NOMO-1 treated with DMSO at 0.1 percent for 48 hours (cell line): ENCODE measurements around the gene MROH2A.

ENCODE experiments used
- DNase-seq: peaks from one replicate; lab custom pipeline; 2025; ENCODE audit not compliant: unreplicated experiment; lab: John Stamatoyannopoulos, UW

Gene MROH2A

DNA sequence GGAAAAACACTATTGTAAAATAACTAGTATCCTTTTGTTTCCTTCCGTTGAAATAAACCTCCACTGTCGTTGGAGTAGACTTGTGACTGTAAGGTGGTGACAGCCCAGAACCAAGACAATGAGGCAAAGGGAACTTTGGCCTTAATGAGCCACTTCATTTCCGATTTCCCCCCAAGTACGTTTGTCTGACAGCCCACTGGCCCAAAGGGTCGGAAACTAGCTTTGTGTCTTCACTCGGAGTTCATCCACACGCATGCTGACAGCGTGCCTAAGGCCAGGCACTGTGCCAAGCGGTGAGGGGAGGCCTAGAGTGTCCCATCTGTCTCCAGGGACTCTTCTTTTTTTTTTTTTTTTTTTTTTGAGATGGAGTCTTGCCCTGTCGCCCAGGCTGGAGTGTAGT lies 55.2 kb downstream of the MROH2A start:
- DNase-seq = no peak

DNA sequence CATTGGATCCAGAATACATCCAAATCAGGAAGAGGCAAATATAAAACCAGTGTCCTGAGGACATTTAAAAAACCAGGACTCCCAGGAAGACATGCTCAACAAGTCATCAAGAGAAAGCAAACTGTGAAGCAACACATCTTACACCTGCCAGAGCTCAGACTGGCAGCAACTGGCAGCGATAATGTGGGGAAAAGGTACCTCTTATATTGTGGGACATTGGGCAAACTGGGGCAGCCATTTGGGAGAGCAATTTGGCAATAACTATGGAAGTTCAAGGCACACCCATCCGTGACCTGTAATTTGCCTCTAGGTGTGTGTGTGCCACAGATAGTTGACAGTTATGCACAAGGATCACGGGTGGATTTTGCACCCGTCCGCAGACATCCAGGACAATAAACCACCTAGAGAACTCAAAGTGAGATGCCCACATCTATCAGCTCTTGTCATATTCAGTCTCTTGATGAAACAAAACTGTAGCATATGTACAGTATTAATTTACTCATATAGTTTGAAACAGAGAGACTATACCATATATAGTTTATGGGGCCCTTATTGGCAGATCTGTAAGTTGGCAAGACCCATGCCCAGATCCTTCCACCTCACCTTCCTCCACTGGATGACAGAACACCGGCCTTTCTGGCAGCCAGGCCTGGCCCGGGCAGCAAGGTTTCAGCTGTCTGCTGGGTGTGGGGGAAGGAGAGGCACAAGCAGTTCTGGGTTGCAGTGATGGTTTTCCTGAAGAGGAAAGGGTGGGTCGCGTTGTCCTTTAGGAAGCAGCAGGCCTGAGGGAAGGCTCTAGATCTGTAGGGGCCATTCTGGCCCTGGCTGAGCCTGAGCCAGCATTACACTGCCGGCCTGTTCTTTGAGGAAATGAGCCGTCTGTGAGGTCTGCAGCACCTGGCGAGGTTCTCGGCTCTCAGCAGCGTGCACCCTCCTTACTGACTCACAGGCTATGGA lies 57.4 kb downstream of the MROH2A start:
- no peak for DNase-seq

DNA sequence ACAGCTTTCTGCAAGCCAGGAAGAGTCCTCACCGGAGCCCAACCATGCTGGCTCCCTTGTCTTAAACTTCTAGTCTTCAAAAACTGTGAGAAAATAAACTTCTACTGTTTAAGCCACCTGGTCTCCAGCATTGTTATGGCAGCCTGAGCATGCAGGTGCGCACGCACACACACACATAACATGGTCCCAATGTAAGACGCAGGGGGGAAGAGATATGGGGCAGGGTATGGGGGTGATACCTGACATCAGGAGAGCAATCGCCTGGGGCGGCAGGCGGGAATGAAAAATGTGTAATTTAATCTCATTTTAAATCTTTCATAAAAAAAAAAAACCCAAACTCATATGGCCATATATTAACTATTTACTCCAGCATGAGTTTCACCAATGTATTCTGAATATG lies 58.2 kb downstream of the MROH2A start:
- DNase-seq = no peak

DNA sequence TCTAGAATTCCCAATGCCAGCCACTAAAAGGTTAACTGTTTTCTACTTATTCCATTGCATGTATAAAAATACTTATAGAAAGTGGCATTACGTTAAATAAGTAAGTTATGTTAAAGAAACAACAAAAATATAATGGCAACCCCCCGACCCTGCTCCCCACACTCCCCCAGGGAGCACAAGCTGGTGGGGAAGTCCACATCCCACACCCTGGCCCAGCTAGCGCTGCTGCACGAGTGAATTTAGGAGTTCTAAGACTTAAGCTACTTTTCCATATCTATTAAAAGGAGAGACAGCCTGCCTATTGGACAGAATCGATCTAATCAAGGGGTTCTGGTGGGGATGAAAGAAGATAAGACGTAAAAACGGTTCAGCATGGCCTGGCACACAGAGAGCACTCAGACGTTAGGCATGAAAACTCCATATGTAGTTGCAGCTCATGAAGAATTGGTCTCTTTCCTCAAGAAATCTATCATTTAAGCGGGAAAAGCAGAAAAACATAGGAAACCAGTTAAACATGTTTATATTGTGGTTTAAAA lies 59.6 kb downstream of the MROH2A start:
- DNase-seq = no peak

DNA sequence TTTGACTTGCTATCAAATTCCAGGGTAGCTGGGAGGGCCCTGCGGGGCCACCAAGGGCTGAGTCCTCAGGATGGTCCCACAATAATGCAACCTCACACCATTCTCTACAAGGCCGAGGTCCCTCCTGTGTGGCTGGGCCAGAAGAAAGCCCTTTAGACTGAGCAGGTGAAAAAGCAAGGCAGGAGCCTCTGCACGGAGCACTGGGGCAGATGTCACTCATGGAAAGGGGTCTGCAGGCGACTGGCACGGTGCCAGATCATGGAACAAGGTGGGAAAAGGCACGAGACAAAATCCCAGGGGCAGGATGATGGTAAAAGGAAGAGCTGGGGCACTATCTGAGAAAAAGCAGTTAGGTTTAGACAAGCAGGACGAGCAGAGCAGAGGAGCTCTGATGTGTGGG lies 60.1 kb downstream of the MROH2A start:
- DNase-seq = no peak

DNA sequence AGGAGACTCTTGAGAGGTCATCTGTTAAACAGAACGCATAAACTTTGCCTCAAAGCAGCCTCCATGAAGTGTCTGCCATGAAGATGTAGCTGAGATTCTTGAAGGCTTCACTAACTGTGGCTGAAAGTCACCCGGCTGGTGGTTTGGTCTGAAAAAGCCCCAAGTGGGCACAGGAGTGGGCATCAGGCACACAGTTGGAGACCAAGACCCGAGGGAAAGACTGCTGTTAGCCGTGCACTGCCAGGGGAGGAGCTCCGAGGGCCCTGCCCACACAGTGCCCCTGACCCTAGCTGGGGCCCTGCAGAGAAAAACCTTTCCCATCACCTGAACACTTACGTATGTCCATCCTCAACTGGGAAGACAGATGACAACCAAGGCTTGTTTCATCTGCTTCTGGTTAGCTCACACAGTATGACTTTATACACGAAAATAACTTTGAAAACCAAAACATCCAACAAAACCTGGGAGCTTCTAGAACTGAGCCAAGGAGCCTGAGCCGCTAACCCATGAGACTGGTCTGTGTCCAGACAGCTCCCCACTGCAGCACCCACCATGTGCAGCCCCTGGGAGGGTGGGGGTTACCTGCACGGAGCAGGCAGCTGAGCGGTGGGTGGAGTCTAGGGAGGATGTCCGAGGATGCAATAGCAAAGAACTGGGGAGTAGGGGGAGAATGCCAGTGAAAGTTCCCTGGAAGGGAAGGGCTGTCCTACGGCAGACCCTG lies 60.8 kb downstream of the MROH2A start:
- DNase-seq = no peak

DNA sequence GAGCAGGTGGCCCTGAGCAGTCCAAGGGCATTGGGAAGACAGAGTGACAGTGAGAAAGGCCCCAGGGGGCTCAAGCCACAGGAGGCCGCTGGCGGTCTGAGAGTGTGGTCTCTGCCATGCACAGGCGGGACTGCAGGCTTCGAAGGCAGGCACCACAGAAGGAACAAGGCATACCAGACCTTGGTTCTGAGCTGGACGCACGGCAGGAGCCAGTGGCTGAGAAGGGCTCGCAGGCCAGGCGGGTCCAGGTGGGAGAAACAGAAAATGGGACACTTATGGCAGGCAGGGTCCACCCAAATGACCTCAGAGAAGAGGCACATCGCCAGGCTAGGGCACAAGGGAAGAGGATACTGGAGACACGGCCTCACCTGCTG lies 61.3 kb downstream of the MROH2A start:
- DNase-seq = no peak

DNA sequence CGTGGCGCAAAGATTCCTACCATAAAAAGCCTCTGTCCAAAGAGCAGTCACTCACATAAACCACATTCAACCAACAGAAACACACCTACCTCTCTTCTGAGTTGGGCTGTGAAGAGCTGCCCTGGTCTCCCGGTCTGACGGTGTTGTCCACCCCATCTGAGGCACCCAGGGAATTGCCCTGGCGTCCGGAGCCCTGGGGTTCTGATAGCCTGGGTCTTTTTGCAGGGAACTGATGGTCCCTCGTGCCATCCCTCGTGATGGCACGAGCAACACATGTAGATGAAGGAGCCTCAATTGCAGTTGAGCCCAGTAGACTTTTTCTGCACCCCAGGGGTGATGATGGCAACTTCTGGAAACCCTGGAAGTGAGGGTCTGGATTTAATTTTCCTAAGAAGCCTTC lies 62.4 kb downstream of the MROH2A start:
- no peak for DNase-seq

DNA sequence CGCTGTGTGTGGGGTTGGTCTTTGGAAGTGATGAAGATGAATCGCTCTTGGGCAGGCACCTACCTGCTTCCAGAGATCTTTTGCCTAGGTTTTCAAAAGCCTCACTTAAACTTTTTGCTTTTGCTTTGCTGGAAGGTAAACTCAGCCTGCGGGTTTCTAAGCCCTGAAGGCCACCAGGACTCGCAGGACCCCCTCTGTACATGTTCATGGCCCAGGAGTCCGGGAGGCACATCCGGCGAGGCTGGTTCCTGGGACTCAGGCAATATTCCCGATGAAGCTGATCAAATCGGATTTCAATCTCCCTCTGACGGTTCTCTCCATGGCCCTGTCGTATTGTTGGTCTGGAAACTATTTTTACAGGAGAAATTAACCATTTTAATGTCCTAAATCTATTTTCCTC lies 63.1 kb downstream of the MROH2A start:
- DNase-seq = no peak

DNA sequence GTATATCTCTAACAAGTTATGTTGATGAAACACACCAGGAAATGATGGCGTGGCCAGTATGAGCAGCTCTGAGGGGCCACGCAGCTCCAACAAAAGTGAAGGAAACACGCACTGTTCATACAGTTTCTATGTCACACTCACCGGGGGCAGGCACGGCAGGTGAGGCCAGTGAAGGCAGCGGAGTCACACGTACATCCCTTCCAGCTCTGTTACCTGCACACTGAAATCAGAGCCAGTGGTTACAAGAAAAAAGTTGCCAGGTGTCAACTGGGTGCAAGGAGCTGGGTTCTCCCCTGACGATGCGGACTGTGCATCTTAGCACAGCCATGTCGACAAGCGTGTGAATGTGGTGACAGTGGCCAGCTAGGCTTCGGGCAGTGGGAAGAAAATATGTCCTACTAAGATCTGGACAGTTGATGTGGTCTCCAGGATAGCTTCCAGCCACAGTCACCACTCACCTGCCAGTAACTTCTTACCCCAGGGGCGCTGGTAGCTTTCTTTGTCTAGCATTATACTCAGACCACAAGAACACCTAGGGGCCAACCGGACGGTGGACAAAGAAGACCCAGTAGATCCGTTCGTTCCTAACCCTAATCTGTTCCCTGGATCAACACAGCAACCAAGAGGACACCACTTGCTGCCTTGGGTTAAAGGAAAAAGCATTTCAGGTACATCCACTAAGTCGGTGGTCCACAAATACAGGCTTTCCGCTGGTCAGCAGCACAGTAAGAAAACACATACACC lies 66.1 kb downstream of the MROH2A start:
- no peak for DNase-seq

DNA sequence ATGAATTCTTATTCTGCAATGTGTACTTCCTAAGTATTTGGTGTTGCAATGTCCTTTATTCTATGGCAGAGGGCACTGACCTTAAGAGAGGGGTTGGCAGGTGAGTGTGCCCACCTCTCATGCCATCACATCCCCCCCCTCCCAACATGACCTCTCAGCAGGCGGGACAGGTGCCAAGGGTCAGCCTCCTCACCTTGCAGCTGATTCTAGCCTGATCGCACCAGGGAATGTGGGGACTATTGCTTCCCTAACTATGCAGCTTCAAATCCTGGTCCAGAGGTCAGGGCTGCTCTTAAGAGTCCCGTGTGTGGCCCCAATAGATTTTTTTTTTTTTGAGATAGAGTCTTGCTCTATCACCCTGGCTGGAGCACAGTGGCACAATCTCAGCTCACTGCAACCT lies 66.7 kb downstream of the MROH2A start:
- DNase-seq = no peak

DNA sequence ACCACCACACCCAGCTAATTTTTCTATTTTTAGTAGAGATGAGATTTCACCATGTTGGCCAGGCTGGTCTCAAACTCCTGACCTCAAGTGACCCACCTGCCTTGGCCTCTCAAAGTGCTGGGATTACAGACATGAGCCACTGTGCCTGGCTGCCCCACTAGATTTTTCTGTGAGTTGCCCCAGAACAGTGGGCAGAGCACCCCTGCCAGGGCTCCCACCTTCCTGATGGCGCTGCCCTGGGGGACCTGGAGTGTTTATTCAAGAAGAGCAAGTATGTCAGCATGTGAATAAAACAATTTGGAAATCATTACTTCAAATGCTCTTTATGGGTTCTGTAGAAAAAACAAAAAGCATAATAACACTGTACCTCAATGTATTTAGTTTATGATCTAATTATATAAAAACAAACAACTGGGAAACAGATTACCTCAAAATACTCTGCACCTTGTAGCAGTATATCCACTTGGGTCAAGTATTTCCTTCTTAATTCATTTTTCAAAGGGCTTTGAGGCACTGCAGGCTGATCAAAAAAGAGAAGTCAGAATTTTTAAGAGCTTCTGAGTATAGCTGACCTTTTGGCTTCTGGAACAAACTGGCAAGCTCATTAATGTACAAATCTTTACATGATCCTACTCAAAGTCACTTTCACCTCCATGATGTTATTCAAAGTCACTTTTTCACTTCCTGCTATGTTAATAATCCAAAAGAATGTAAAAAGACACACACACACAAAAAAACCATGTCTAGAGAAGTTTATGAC lies 67.4 kb downstream of the MROH2A start:
- DNase-seq = no peak

DNA sequence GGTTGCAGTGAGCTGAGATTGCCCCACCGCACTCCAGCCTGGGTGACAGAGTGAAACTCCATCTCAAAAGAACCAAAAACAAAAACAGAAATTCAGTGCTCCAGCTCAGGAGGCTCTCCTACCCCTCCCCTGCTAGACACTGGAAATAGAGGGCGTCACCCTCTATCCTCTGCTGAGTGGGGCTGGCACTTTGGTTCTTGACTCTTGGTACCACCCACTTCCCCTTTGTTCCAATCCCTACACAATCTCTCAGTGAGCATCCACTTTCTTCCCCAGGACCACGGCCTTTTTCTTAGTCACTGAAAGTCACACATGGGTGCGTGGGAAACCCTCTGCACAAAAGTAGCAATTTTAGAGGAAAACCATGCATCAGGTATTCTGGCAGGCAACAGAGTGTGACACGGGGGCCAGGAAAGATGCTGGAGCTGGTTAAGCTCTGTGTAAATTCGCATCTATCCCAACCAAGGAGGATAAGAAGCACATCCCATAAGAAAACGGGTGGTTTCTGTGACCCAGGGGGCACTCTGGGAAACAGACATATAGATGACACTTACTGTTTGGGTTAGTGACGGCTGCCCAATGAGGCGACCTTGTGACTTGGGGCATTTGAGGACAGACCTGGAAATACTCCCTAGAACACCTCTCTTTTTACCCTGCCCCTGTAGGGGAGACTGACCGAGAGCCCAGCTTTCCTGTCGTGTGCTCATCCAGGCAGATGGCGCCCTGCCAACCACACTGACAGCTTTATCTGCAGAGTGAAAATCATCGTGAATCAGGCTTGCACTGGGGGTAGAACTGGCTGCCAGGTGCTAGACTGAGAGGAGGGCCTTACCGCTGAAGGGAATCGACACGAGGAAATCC lies 68.5 kb downstream of the MROH2A start:
- DNase-seq = no peak

DNA sequence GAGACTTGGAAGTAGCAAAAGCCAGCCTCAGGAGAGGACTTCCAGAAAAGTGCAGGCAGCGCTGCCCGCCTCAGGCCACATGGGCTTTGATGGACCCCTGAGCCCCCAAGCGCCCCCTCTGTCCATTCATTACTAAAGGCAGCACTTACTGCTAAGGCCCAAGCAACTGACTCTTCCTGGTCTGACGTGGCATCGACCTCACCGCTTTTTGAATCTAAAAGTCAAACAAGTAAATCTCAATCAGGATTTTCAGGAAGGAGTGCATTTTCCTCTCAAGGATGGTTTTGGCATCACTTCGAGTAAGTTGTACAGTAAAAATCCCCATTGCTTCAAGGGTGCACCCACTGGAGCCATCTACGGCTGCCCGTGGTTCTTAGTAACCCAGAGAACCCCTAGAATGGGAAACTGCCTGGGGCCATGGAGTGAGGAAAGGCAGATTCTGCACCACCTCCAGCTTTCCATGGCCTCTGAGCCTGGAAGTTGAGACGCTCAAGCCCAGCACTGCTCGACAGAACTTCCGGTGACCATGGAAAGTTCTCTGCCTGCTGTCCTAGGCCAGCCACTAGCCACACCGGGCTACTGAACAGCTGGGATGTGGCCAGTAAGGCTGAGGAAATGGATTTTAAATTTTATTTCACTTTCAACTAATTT lies 69.2 kb downstream of the MROH2A start:
- DNase-seq = no peak

DNA sequence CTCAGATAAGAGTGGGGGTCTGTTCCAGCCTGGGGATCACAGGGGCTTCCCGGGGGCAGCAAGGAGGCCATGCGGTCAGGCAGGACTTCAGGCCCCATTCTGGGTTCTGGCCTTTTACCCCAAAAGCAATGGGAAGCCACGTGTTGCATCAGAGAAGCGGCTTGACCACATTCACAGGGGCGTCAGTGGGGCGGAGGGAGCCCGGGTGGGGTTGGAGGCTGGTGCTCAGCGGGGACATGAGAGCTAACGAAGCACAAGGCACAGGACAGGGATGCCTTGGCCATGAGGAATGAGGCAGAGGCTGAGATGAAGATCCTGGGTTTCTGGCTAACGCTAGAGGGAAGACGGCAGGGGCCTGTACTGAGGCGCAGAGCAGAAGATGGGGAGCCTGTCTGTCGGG lies 70.1 kb downstream of the MROH2A start:
- no peak for DNase-seq

DNA sequence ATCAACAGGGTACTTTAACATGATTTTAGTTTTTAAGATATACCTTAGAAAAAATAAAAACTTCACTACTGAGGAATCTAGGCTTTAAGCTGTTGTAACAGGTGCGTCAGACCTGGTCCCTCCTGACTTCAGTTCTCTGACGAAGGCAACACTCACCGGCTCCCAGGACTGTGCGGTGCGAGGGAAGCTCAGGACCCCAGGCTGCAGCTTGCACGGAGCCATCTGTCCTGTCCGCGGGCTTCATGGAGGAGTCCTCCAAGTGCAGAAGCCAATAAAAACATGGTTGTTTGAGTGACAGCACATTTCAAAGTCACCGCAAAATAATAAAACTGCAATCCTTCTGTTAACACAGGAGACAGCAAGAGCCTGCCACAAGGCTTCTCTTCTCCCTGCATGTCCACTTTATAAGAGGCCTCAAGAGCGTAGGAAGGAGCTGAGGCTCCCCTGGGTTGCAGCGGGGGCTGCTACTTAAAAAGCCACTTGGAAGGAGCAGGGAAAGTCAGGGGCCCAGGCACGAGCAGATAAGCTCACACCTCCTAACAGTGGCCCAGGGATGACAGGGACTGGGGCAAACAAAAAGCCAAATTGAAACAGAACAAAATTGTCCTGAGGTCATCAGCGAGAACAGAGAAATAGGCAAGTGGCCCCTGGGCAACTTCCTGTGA lies 71.6 kb downstream of the MROH2A start:
- no peak for DNase-seq

DNA sequence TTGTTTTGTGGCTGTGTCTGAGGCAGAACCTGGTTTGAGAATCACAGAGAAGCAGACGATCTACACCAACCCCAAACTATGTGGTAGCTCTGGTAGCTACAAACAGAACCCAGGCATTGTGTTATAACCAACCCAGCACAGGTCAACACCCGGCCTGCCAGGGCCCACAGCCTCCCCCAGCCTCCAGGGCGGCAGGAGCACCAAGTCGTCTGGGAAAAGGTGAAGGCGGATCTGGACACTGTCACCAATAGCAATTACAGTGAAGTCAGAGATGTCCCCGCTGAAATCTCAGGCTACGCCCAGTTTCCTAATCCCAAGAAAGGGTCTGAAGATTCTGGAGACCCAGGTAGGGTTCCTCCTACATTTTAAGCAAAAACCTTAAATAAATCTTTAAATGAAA lies 72.6 kb downstream of the MROH2A start:
- no peak for DNase-seq

DNA sequence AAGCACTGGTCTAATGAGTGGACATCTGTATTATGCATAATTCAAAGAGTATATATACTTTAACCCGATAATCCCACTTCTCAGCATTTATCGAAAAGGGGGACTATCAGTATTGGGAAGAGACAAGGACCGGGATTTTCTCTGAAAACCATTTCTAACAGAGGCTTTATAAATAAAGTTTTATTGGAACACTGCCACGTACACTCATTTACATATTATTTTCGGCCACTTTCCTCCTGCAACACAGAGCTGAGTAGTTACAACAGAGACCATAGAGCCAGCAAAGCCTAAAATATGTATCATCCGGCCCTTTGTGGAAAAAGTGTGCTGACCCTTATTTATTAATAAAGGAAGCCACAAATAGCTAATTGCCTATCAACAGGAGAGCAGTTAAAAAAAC lies 73.0 kb downstream of the MROH2A start:
- DNase-seq = no peak

DNA sequence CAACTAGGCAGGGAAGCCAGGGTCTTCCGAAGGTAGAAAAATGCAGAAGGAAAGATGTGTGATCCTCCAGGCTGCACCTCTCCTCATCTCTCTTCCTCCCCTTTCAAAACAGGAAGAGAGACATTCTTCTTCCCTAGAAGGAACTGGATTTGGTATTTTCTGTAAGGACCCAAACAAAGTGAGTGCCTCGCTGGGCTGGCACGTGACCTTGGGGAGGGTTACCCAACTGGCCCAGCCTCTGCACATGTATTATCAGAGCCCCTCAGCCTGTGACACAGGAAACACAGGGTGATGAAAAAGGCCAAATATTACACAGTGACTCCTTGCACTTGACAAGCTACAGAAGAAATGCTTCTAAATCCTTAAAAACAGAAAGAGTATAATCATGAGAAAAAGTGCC lies 73.9 kb downstream of the MROH2A start:
- no peak for DNase-seq
